Ramos (cell line): ENCODE measurements around the gene GLDN.

Experiments
- in situ Hi-C: fragments of 300-500 bp; cut with MboI; formaldehyde crosslinking; loops from one replicate; pipeline ENCODE4 v1.14.3; 2022; ENCODE audit warnings: low sequenced_read_pairs; ENCODE audit not compliant: unreplicated experiment

GLDN gene

GRCh38 chr15:51353976-51354375 lies 12.5 kb downstream of the GLDN start:
- in situ Hi-C loops, result no loop called here

GRCh38 chr15:51355096-51355495 lies 13.6 kb downstream of the GLDN start:
- in situ Hi-C loops, result no loop called here

- in situ Hi-C loops, result no loop called here
These were observed 14.7 kb downstream of the GLDN start for GRCh38 chr15:51356147-51356546.

- in situ Hi-C loops, result no loop called here
These were observed 15.5 kb downstream of the GLDN start for GRCh38 chr15:51356983-51357382.

GRCh38 chr15:51359981-51360380 lies 18.5 kb downstream of the GLDN start:
- in situ Hi-C loops, result no loop called here

GRCh38 chr15:51363383-51363782 lies 21.9 kb downstream of the GLDN start:
- in situ Hi-C loops, result no loop called here

GRCh38 chr15:51365417-51365816 lies 24.0 kb downstream of the GLDN start:
- in situ Hi-C loops, result no loop called here

GRCh38 chr15:51366071-51366470 lies 24.6 kb downstream of the GLDN start:
- in situ Hi-C loops, result no loop called here

GRCh38 chr15:51366920-51367319 lies 25.5 kb downstream of the GLDN start:
- in situ Hi-C loops, result no loop called here

- in situ Hi-C loops, result no loop called here
These were observed 26.0 kb downstream of the GLDN start for GRCh38 chr15:51367322-51367976.

GRCh38 chr15:51368307-51368706 lies 26.9 kb downstream of the GLDN start:
- in situ Hi-C loops, result no loop called here

GRCh38 chr15:51368751-51369450 lies 27.4 kb downstream of the GLDN start:
- in situ Hi-C loops, result no loop called here

GRCh38 chr15:51369451-51369761 lies 28.0 kb downstream of the GLDN start:
- in situ Hi-C loops, result no loop called here

GRCh38 chr15:51371266-51371665 lies 29.8 kb downstream of the GLDN start:
- in situ Hi-C loops, result no loop called here

- in situ Hi-C loops, result no loop called here
These were observed 32.7 kb downstream of the GLDN start for GRCh38 chr15:51374131-51374530.

GRCh38 chr15:51375966-51376640 lies 34.6 kb downstream of the GLDN start:
- in situ Hi-C loops, result no loop called here

- in situ Hi-C loops, result no loop called here
These were observed 35.8 kb downstream of the GLDN start for GRCh38 chr15:51377038-51377786.

- in situ Hi-C loops, result no loop called here
These were observed 37.0 kb downstream of the GLDN start for GRCh38 chr15:51378406-51378805.

GRCh38 chr15:51379390-51379789 lies 37.9 kb downstream of the GLDN start:
- in situ Hi-C loops, result no loop called here

- in situ Hi-C loops, result no loop called here
These were observed 39.7 kb downstream of the GLDN start for GRCh38 chr15:51380999-51381806.
